22Rv1 (cell line): ENCODE measurements around the gene CHSY1.

Experiments used
- H3K27ac ChIP-seq: fragments of 450-650 bp; 2 replicates; pipeline ENCODE4 v1.5.1; 2017
- CTCF ChIP-seq: fragments of 450-650 bp; IDR thresholded peaks from 2 replicates; pipeline ENCODE4 v1.5.1; 2017; ENCODE audit warnings: mild to moderate bottlenecking
- ZFX ChIP-seq: fragments of 450-650 bp; IDR thresholded peaks from 2 replicates; pipeline ENCODE4 v1.6.1; 2017; ENCODE audit warnings: antibody characterized with exemption, borderline replicate concordance

Gene CHSY1

GRCh38 chr15:101255051-101255395 lies 3.2 kb upstream of the CHSY1 start:
- no peak overlapping the region for H3K27ac ChIP-seq
- no peak for TF ChIP-seq ZFX
- TF ChIP-seq CTCF = no peak

- TF ChIP-seq ZFX (no peak), CTCF (no peak)
Observed at GRCh38 chr15:101254157-101255050, 2.6 kb upstream of the CHSY1 start.

GRCh38 chr15:101252836-101253235 lies 988 bp upstream of the CHSY1 start:
- H3K27ac ChIP-seq = peak overlapping the region; percentile 85
- TF ChIP-seq ZFX (no peak), CTCF (no peak)

More at GRCh38 chr15:101254157-101255050, 2.6 kb upstream of the CHSY1 start:
- no peak overlapping the region for H3K27ac ChIP-seq

- H3K27ac ChIP-seq = peak overlapping the region; percentile 85
- no peak for TF ChIP-seq ZFX
- no peak for TF ChIP-seq CTCF
Observed at GRCh38 chr15:101250873-101251829, 697 bp downstream of the CHSY1 start.

- no peak for TF ChIP-seq CTCF
- no peak for TF ChIP-seq ZFX
- peak overlapping the region; percentile 85 for H3K27ac ChIP-seq
Observed at GRCh38 chr15:101250341-101250831, 1.5 kb downstream of the CHSY1 start.

GRCh38 chr15:101248274-101248673 lies 3.6 kb downstream of the CHSY1 start:
- H3K27ac ChIP-seq = no peak overlapping the region
- no peak for TF ChIP-seq ZFX
- TF ChIP-seq CTCF = no peak
